DMS153 (cell line): Measurements from ENCODE around the gene COA3.

Experiments used
- DNase-seq: peaks from one replicate; lab custom pipeline; 2025; lab: John Stamatoyannopoulos, UW

COA3 gene

GRCh38 chr17:42817866-42818265 lies 19.4 kb upstream of the COA3 start:
- DNase-seq: no peak

- DNase-seq: peak; percentile 6
Measured at GRCh38 chr17:42814633-42815399, 16.3 kb upstream of the COA3 start.

GRCh38 chr17:42809250-42809649 lies 10.7 kb upstream of the COA3 start:
- DNase-seq: no peak

- no peak for DNase-seq
Measured at GRCh38 chr17:42806249-42806648, 7.7 kb upstream of the COA3 start.

GRCh38 chr17:42804918-42805367 lies 6.4 kb upstream of the COA3 start:
- DNase-seq: peak; percentile 62

GRCh38 chr17:42803074-42803883 lies 4.8 kb upstream of the COA3 start:
- DNase-seq: no peak

- DNase-seq: no peak
Measured at GRCh38 chr17:42798011-42798382, 507 bp downstream of the COA3 start.

GRCh38 chr17:42797067-42798007 lies 1.2 kb downstream of the COA3 start:
- DNase-seq: no peak

- no peak for DNase-seq
Measured at GRCh38 chr17:42796066-42796758, 2.3 kb downstream of the COA3 start.

GRCh38 chr17:42795465-42795864 lies 3.0 kb downstream of the COA3 start:
- no peak for DNase-seq

- DNase-seq: no peak
Measured at GRCh38 chr17:42795061-42795460, 3.4 kb downstream of the COA3 start.

GRCh38 chr17:42792545-42792944 lies 6.0 kb downstream of the COA3 start:
- DNase-seq: no peak

GRCh38 chr17:42791948-42792347 lies 6.6 kb downstream of the COA3 start:
- no peak for DNase-seq

- no peak for DNase-seq
Measured at GRCh38 chr17:42787266-42787665, 11.2 kb downstream of the COA3 start.

GRCh38 chr17:42784811-42785592 lies 13.5 kb downstream of the COA3 start:
- DNase-seq: no peak

- DNase-seq: no peak
Measured at GRCh38 chr17:42784409-42784808, 14.1 kb downstream of the COA3 start.

- DNase-seq: no peak
Measured at GRCh38 chr17:42783791-42784138, 14.7 kb downstream of the COA3 start.

- no peak for DNase-seq
Measured at GRCh38 chr17:42783062-42783790, 15.3 kb downstream of the COA3 start.

GRCh38 chr17:42782166-42783061 lies 16.1 kb downstream of the COA3 start:
- no peak for DNase-seq
